Natural killer cell (primary cell): ENCODE measurements around the gene KCNJ10. TPM values are rescaled to one million over a fixed set of nuclear protein-coding genes. Genes with fewer than 3 reads are reported as not detected.
"Not testable (repeated sequence)": the region's sequence is repeated elsewhere in the genome, so short reads cannot be mapped to it uniquely, and the experiment has no call there.

ENCODE experiments used
- ATAC-seq, 3 donors: fragments of 150-1000 bp in 2 of 3; fragments of 200-7000 bp in 1 of 3; cut with Tn5 transposase; 1 replicate in 1 of 3; 2 replicates in 2 of 3; pipeline ENCODE4 v1.10.0; 2021; ENCODE audit warnings: mild to moderate bottlenecking in 2 of 3, moderate library complexity in 2 of 3
- DNase-seq, 2 donors: peaks; one replicate each; pipeline versions ENCODE4 v3.0.0 to v3.0.0-alpha.2; 2013 to 2021; ENCODE audit warnings: mixed read lengths in 1 of 2
- H3K27ac ChIP-seq: one replicate; pipeline ENCODE4 v1.5.1; 2013; ENCODE audit warnings: mild to moderate bottlenecking, low read length
- H3K27me3 ChIP-seq: one replicate; pipeline ENCODE4 v1.6.1; 2013; ENCODE audit warnings: low read length; ENCODE audit not compliant: control insufficient read depth, insufficient read depth
- H3K36me3 ChIP-seq: one replicate; pipeline ENCODE4 v1.6.1; 2013; ENCODE audit warnings: low read length; ENCODE audit not compliant: control insufficient read depth, insufficient read depth
- H3K4me1 ChIP-seq: one replicate; pipeline ENCODE4 v1.6.1; 2013; ENCODE audit warnings: low read length; ENCODE audit not compliant: control insufficient read depth, insufficient read depth
- H3K4me3 ChIP-seq: one replicate; pipeline ENCODE4 v1.5.1; 2013; ENCODE audit warnings: low read length
- H3K9me3 ChIP-seq: one replicate; pipeline ENCODE4 v1.6.1; 2013; ENCODE audit warnings: low read length; ENCODE audit not compliant: control insufficient read depth, insufficient read depth
- H3K27ac Mint-ChIP-seq, 2 donors: one replicate each; pipeline ENCODE4 v1.8.0; 2022; ENCODE audit warnings: mild to moderate bottlenecking in 2 of 2, mixed read lengths in 2 of 2, moderate library complexity in 1 of 2
- H3K27me3 Mint-ChIP-seq, 2 donors: one replicate each; pipeline ENCODE4 v1.8.0; 2022; ENCODE audit warnings: low read depth in 2 of 2, mixed read lengths in 2 of 2
- H3K36me3 Mint-ChIP-seq: one replicate; pipeline ENCODE4 v1.8.0; 2022; ENCODE audit warnings: mixed read lengths
- H3K4me1 Mint-ChIP-seq, 2 donors: one replicate each; pipeline ENCODE4 v1.8.0; 2022; ENCODE audit warnings: mixed read lengths in 2 of 2
- H3K4me3 Mint-ChIP-seq: one replicate; pipeline ENCODE4 v1.8.0; 2022; ENCODE audit warnings: mild to moderate bottlenecking, moderate library complexity, mixed read lengths
- H3K9me3 Mint-ChIP-seq, 2 donors: one replicate each; pipeline ENCODE4 v1.8.0; 2022; ENCODE audit warnings: mixed read lengths in 2 of 2
- WGBS: methylation state at CpG from one replicate; pipeline ENCODE4 v1.1.7; 2013; ENCODE audit warnings: missing lambda C conversion rate; ENCODE audit not compliant: insufficient coverage; 5-methylcytosine and 5-hydroxymethylcytosine counted together
- intact Hi-C: fragments of 100-400 bp; cut with micrococcal nuclease; formaldehyde crosslinking; loops from one replicate; pipeline ENCODE4 v1.14.2; 2022
- total RNA-seq, 4 donors: library from RNA; stranded (reverse); fragments of 120-200 nt in 1 of 4; gene quantifications; one replicate each; pipeline versions ENCODE4 v1.2.3 to v1.2.4, GENCODE V29; 2013 to 2022
- TF ChIP-seq, protein P1 (sequence below): fragments of 200-600 bp; IDR thresholded peaks from one replicate; pipeline ENCODE4 v1.8.0; 2022; ENCODE audit warnings: antibody characterized with exemption

Gene KCNJ10
- total RNA-seq, 3 donors from 2014 or later (not counting 1 experiment from before 2014, with no cell fraction given) = not detected

DNA sequence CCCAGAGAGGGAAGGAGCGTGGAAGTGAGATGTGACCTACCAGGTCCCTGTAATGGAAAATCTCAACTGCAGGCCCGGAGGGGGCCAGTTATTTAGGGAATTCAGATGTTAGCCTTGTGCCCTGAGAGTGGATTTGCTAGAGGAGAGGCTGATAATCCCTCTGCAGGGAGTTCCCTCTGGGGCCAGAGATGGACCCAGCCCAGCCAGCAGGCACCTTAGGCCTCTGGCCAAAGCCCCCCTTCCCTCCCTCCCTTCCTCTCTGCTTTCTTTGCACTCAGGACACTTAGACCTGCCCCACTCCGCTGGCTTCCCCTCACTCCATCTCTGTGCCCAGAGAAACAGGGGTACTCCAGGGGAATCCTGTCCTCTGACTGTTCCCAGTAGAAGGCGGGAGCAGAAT, 44.1 kb upstream of the KCNJ10 start:
- Mint-ChIP-seq H3K36me3 (no peaks in the 10 kb centered on the region), H3K9me3 (no peaks in the 10 kb centered on the region), H3K4me1 (no peaks in the 10 kb centered on the region), H3K27me3 (peaks cover 6 to 24% of the 10 kb centered on the region in 2 donors), H3K27ac (no peak overlapping the region), H3K4me3 (no peak overlapping the region)
- TF ChIP-seq, protein P1, sequence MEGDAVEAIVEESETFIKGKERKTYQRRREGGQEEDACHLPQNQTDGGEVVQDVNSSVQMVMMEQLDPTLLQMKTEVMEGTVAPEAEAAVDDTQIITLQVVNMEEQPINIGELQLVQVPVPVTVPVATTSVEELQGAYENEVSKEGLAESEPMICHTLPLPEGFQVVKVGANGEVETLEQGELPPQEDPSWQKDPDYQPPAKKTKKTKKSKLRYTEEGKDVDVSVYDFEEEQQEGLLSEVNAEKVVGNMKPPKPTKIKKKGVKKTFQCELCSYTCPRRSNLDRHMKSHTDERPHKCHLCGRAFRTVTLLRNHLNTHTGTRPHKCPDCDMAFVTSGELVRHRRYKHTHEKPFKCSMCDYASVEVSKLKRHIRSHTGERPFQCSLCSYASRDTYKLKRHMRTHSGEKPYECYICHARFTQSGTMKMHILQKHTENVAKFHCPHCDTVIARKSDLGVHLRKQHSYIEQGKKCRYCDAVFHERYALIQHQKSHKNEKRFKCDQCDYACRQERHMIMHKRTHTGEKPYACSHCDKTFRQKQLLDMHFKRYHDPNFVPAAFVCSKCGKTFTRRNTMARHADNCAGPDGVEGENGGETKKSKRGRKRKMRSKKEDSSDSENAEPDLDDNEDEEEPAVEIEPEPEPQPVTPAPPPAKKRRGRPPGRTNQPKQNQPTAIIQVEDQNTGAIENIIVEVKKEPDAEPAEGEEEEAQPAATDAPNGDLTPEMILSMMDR = no peak
- 83% methylated on average over 4 of the region's 4 CpGs for WGBS
- Histone ChIP-seq H3K27me3 (no peaks in the 10 kb centered on the region), H3K9me3 (no peaks in the 10 kb centered on the region), H3K36me3 (no peaks in the 10 kb centered on the region), H3K27ac (no peak overlapping the region), H3K4me3 (no peak overlapping the region), H3K4me1 (no peaks in the 10 kb centered on the region)
- intact Hi-C loops = no loop called here
- ATAC-seq (no peak), DNase-seq (no peak)

DNA sequence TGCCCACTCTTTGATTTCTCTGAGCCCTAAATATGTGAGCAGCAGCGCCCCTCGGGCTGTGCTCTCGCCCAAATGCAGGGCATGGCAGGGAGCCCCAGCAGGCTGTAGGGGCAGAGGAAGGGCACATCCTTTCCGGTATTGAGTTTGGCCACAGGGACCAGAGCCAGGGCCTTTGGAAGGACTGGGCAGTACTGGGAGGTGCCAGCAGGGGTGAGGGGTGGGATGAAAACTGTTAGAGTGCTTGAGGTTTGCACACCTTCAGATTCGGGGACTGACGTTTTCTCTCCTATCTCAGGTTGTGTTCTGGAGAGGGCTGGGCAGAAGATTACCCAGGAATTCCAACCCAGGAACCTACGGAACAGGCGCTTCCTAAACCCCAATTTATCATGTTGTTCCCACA, 43.4 kb upstream of the KCNJ10 start:
- no peaks in the 10 kb centered on the region for H3K36me3 ChIP-seq
- intact Hi-C loops = no loop called here
- TF ChIP-seq, protein P1 = no peak
- no peaks in the 10 kb centered on the region for H3K4me1 ChIP-seq
- Mint-ChIP-seq H3K4me1 (no peaks in the 10 kb centered on the region), H3K4me3 (no peak overlapping the region), H3K9me3 (no peaks in the 10 kb centered on the region), H3K36me3 (no peaks in the 10 kb centered on the region), H3K27me3 (peaks cover 6 to 22% of the 10 kb centered on the region in 2 donors), H3K27ac (no peak overlapping the region)
- no peak overlapping the region for H3K27ac ChIP-seq
- H3K4me3 ChIP-seq = no peak overlapping the region
- 90% methylated on average over 8 of the region's 8 CpGs for WGBS
- ATAC-seq = no peak
- no peak for DNase-seq
- H3K9me3 ChIP-seq = no peaks in the 10 kb centered on the region
- H3K27me3 ChIP-seq = no peaks in the 10 kb centered on the region

GRCh38 chr1:160112357-160112756, 42.4 kb upstream of the KCNJ10 start:
- ATAC-seq (no peak), DNase-seq (no peak)
- H3K27ac ChIP-seq = no peak overlapping the region
- H3K4me3 Mint-ChIP-seq = no peak overlapping the region
- no peaks in the 10 kb centered on the region for H3K36me3 ChIP-seq
- H3K36me3 Mint-ChIP-seq = no peaks in the 10 kb centered on the region
- no peak overlapping the region for H3K27ac Mint-ChIP-seq
- no peak overlapping the region for H3K4me3 ChIP-seq
- H3K27me3 Mint-ChIP-seq = peaks cover 6 to 19% of the 10 kb centered on the region in 2 donors
- WGBS = 90% methylated on average over 11 of the region's 12 CpGs
- H3K9me3 ChIP-seq = no peaks in the 10 kb centered on the region
- intact Hi-C loops = no loop called here
- TF ChIP-seq, protein P1 = no peak
- no peaks in the 10 kb centered on the region for H3K9me3 Mint-ChIP-seq
- H3K27me3 ChIP-seq = no peaks in the 10 kb centered on the region
- no peaks in the 10 kb centered on the region for H3K4me1 ChIP-seq
- H3K4me1 Mint-ChIP-seq = no peaks in the 10 kb centered on the region

DNA sequence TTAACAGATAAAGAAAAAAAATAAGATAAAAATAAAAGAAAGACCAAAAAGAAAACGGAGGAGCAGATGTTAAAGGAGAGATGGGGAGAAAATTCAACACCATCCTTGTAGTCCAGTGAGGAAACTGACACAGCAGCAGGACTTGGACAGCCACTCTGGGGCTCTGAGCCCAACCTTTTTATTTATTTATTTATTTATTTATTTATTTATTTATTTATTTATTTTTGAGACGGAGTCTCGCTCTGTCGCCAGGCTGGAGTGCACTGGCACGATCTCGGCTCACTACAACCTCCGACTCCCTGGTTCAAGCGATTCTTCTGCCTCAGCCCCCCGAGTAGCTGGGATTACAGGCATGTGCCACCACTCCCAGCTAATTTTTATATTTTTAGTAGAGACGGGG, 41.5 kb upstream of the KCNJ10 start:
- H3K4me1 ChIP-seq, ATAC-seq, H3K36me3 ChIP-seq, H3K9me3 ChIP-seq, H3K36me3 Mint-ChIP-seq, H3K4me3 Mint-ChIP-seq, DNase-seq, H3K27ac ChIP-seq, H3K9me3 Mint-ChIP-seq, H3K4me3 ChIP-seq, H3K27me3 ChIP-seq, H3K4me1 Mint-ChIP-seq, intact Hi-C loops, H3K27ac Mint-ChIP-seq: not testable (repeated sequence)
- 96% methylated on average over 10 of the region's 10 CpGs for whole genome bisulfite sequencing
- H3K27me3 Mint-ChIP-seq = peaks cover 6 to 21% of the 10 kb centered on the region in 2 donors
